Smooth muscle cell (in vitro differentiated cells): ENCODE measurements around the gene ID3. TPM values are rescaled to one million over a fixed set of nuclear protein-coding genes. Genes with fewer than 3 reads are reported as not detected.

Experiments
- DNase-seq: peaks from one replicate; lab custom pipeline; 2025; ENCODE audit not compliant: unreplicated experiment; lab: John Stamatoyannopoulos, UW
- H2AFZ ChIP-seq: fragments of 200-600 bp; sonication (generic); 2 replicates; pipeline ENCODE4 v1.6.0; 2016; ENCODE audit warnings: antibody characterized with exemption, low read depth, mild to moderate bottlenecking
- H3F3A ChIP-seq: fragments of 200-600 bp; sonication (generic); 2 replicates; pipeline ENCODE4 v1.6.0; 2017; ENCODE audit warnings: antibody characterized with exemption, low read depth
- H3K27ac ChIP-seq: fragments of 200-600 bp; sonication (generic); 2 replicates; pipeline ENCODE4 v1.5.1; 2016; ENCODE audit warnings: low read depth, mild to moderate bottlenecking
- H3K27me3 ChIP-seq: fragments of 200-600 bp; sonication (generic); 2 replicates; pipeline ENCODE4 v1.6.1; 2016; ENCODE audit warnings: low read depth, mild to moderate bottlenecking
- H3K36me3 ChIP-seq: fragments of 200-600 bp; sonication (generic); 2 replicates; pipeline ENCODE4 v1.5.1; 2016; ENCODE audit warnings: low read depth
- H3K4me1 ChIP-seq: fragments of 200-600 bp; sonication (generic); 2 replicates; pipeline ENCODE4 v1.5.1; 2016; ENCODE audit warnings: low read depth
- H3K4me2 ChIP-seq: fragments of 200-600 bp; sonication (generic); 2 replicates; pipeline ENCODE4 v1.6.0; 2016; ENCODE audit warnings: mild to moderate bottlenecking
- H3K4me3 ChIP-seq: fragments of 200-600 bp; sonication (generic); 2 replicates; pipeline ENCODE4 v1.5.1; 2016; ENCODE audit warnings: mild to moderate bottlenecking
- H3K79me2 ChIP-seq: fragments of 200-600 bp; sonication (generic); 2 replicates; pipeline ENCODE4 v1.6.0; 2016; ENCODE audit warnings: low read depth, mild to moderate bottlenecking
- H3K9ac ChIP-seq: fragments of 200-600 bp; sonication (generic); 2 replicates; pipeline ENCODE4 v1.6.0; 2016; ENCODE audit warnings: low read depth
- H3K9me3 ChIP-seq: fragments of 200-600 bp; sonication (generic); replicated peaks from 2 replicates; pipeline ENCODE4 v1.5.1; 2016; ENCODE audit warnings: low read depth
- H4K20me1 ChIP-seq: fragments of 200-600 bp; sonication (generic); 2 replicates; pipeline ENCODE4 v1.6.0; 2016; ENCODE audit warnings: low read depth
- WGBS: methylation state at CpG from one replicate; pipeline ENCODE4 v1.1.7; 2016; ENCODE audit warnings: low lambda C conversion rate; 5-methylcytosine and 5-hydroxymethylcytosine counted together
- polyA plus RNA-seq: library from polyadenylated mRNA; unstranded; fragments of >200 nt; fragmentation: Nextera tagmentation; extraction: Ambion mirVana; gene quantifications from 2 replicates; pipeline ENCODE4 v1.2.1, GENCODE V29; 2016
- total RNA-seq: library from RNA; depleted of rRNA; stranded (reverse); fragments of >200 nt; gene quantifications from 2 replicates; pipeline ENCODE4 v1.2.3, GENCODE V29; 2014
- TF ChIP-seq, protein P1 (sequence below): fragments of 200-600 bp; sonication (generic); IDR thresholded peaks from 2 replicates; pipeline ENCODE4 v1.5.1; 2017; ENCODE audit warnings: borderline replicate concordance, mild to moderate bottlenecking, antibody characterized with exemption; ENCODE audit not compliant: insufficient read depth, poor library complexity, severe bottlenecking

The ID3 gene
- total and polyA plus RNA-seq, 2 experiments from 2014 or later = 752 to 929 TPM

DNA sequence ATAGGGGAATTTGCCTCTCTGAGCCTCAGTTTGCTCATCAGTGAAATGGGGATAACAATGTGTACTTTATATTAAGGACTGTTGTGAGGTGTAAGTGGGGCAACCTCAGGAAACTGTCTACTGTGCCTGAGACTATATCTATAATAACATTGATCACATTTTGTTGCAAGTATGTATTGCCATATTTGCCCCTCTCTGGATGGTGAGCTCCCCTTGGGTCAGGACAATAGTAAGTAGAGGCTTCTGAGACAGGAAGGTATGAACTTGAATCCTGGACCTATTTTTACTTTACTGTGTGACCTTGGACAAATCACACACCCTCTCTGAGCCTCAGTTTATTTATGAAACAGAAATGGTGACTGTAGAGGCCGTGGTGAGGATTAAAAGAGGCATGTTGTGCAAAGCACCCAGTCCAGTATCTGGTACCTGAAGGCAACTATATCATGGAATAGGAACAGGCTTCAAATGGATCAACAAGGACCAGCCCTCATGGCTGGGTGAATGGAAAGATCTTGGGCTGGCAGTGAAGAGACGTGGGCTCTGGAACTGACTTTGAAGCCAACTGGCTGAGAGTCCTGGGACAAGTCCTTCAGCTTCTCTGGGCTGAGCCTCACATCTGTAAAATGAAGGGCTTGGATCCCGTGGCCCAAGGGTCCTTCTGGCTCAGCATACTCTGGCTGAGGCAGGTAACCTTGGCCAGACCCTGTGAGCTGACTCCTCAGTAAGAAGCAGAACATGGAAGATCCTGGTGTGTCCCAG is 35.0 kb upstream of the ID3 start:
- Histone ChIP-seq H3K9me3 (no peaks in the 10 kb centered on the region), H3K79me2 (no peaks in the 10 kb centered on the region), H3K9ac (no peak overlapping the region), H3K27ac (peak overlapping the region; percentile 97), H3F3A (peaks cover 38% of the 10 kb centered on the region), H3K4me1 (peaks cover 33% of the 10 kb centered on the region), H3K36me3 (no peaks in the 10 kb centered on the region), H3K27me3 (no peaks in the 10 kb centered on the region), H4K20me1 (no peaks in the 10 kb centered on the region), H2AFZ (no peak overlapping the region), H3K4me2 (no peak overlapping the region), H3K4me3 (no peak overlapping the region)
- TF ChIP-seq, protein P1, sequence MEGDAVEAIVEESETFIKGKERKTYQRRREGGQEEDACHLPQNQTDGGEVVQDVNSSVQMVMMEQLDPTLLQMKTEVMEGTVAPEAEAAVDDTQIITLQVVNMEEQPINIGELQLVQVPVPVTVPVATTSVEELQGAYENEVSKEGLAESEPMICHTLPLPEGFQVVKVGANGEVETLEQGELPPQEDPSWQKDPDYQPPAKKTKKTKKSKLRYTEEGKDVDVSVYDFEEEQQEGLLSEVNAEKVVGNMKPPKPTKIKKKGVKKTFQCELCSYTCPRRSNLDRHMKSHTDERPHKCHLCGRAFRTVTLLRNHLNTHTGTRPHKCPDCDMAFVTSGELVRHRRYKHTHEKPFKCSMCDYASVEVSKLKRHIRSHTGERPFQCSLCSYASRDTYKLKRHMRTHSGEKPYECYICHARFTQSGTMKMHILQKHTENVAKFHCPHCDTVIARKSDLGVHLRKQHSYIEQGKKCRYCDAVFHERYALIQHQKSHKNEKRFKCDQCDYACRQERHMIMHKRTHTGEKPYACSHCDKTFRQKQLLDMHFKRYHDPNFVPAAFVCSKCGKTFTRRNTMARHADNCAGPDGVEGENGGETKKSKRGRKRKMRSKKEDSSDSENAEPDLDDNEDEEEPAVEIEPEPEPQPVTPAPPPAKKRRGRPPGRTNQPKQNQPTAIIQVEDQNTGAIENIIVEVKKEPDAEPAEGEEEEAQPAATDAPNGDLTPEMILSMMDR = no peak
- DNase-seq = no peak
- WGBS = 90% methylated on average over 3 of the region's 3 CpGs

DNA sequence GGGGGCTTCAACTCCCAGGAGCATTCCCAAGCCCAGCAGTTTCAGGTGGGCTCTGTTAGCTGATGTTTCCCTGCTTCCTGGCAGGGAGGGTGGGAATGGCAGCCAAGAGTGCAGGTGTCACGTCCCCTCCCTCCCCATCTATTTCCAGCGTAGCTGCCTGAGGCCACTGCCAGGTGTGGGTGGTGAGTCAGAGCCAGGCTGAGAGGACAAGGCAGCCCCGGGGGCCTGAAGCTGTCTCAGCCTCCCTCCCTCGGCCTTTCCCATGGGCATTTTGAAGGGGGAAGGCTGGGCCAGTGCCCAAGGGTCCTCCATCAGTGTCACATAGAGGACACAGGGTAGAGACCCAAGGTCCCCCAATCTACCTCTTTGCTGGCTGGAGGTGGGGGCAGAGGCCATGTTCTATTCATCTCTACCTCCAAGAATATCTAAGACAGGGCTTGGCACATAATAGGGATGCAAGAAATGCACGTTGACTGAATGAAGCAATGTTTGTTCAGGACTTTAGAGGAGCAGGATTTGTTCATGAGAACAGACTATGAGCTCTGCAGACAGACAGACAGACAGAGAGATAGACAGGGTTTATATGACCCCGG is 34.4 kb upstream of the ID3 start:
- no peaks in the 10 kb centered on the region for H3K27me3 ChIP-seq
- no peak overlapping the region for H3K4me3 ChIP-seq
- no peaks in the 10 kb centered on the region for H3K79me2 ChIP-seq
- DNase-seq = no peak
- no peaks in the 10 kb centered on the region for H3K9me3 ChIP-seq
- H3K4me2 ChIP-seq = no peak overlapping the region
- H3F3A ChIP-seq = peaks cover 41% of the 10 kb centered on the region
- peak overlapping the region; percentile 97 for H3K27ac ChIP-seq
- 63% methylated on average over 6 of the region's 6 CpGs for WGBS
- H2AFZ ChIP-seq = no peak overlapping the region
- H3K36me3 ChIP-seq = no peaks in the 10 kb centered on the region
- TF ChIP-seq, protein P1 = no peak
- no peaks in the 10 kb centered on the region for H4K20me1 ChIP-seq
- no peak overlapping the region for H3K9ac ChIP-seq
- peaks cover 30% of the 10 kb centered on the region for H3K4me1 ChIP-seq

DNA sequence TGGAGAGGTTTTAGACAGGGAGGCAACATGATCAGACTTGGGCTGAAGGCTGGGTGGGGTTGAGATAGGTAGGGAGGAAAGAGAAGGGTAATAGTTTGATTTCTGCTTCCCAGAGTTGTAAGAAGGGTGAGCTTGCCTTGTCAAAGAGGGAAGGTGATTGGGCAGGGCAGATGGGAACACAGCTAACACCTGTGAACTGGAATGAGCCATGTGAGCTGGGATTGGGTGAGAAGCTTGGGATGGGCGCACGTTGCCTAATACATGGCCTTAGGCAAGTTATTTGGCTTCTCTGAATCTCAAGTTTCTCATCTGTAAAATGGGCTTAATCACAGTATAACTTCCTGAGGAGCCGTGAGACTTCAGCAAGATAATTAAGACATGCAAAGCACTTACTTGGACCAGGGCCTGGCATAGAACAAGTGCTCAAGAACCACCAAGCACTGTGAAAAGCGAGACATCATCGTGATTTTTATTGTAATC is 33.8 kb upstream of the ID3 start:
- WGBS = 78% methylated on average over 5 of the region's 5 CpGs
- Histone ChIP-seq H3K36me3 (no peaks in the 10 kb centered on the region), H3K4me3 (no peak overlapping the region), H3K4me1 (peaks cover 25% of the 10 kb centered on the region), H3K9ac (no peak overlapping the region), H3K27ac (peak overlapping the region; percentile 97), H3F3A (peaks cover 36% of the 10 kb centered on the region), H3K79me2 (no peaks in the 10 kb centered on the region), H3K9me3 (no peaks in the 10 kb centered on the region), H2AFZ (no peak overlapping the region), H3K4me2 (no peak overlapping the region), H3K27me3 (no peaks in the 10 kb centered on the region), H4K20me1 (no peaks in the 10 kb centered on the region)
- DNase-seq = no peak
- TF ChIP-seq, protein P1 = no peak
